ENCODE results near the gene ZBTB20. TPM values are rescaled to one million over a fixed set of nuclear protein-coding genes. Genes with fewer than 3 reads are reported as not detected.

ZBTB20 gene
- total and polyA plus RNA-seq, 2 of the 4 experiments (the other 2 are of a cell fraction): 0.75 to 14.7 TPM

DNA sequence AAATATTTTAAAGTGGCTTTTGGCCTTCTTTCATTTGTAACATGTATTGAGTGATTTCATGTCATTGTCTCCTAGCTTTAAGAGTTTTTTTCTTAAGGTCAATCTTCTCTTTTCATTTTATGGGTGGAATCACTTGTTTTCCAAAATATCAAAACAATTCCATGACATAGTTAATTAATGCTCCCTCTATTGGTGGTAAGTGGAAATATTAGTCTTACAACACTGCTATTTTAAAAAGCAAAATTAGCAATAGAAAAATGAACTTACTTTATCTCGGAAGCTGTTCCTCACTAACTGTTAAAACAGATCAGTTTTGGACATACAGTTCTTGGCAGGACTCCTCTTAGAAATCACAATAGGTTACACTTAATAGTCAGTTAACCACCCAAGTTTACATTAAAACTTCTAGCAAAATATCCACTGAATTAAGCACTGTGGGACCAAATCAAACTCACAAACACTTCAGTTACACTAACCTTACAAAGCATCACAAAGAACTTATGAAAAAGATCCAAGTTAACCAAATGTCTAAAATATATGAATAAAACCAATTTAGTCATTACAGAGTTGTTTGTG, 810.9 kb downstream of the ZBTB20 start:
- Histone ChIP-seq H3K9ac (ENCODE audit: low read depth, low read length) (no peak overlapping the region), H4K8ac (ENCODE audit: low read depth in 2 of 2, low read length in 2 of 2) (no peak overlapping the region), H3K79me1 (ENCODE audit: low read depth in 1 of 2, low read length in 2 of 2) (no peaks in the 10 kb centered on the region; a peak in 1 of 4 replicates), H3K27me3 (ENCODE audit: control insufficient read depth, insufficient read depth, low read length) (no peaks in the 10 kb centered on the region), H2AK5ac (ENCODE audit: low read depth, low read length) (no peak overlapping the region), H2BK15ac (ENCODE audit: low read depth, low read length) (no peak overlapping the region), H2AK9ac (replicated peaks; ENCODE audit: low read depth, low read length, poor library complexity) (no peak overlapping the region), H4K91ac (ENCODE audit: insufficient read depth, low read depth, low read length) (no peak overlapping the region), H2AFZ (replicated peaks; ENCODE audit: low read length, poor library complexity) (no peak overlapping the region), H3K14ac (replicated peaks; ENCODE audit: low read depth, low read length) (no peak overlapping the region), H2BK120ac (ENCODE audit: low read depth, low read length) (no peak overlapping the region), H3K9me1 (ENCODE audit: insufficient read depth, low read length) (no peaks in the 10 kb centered on the region), H4K20me1 (ENCODE audit: insufficient read depth, low read length) (no peaks in the 10 kb centered on the region), H2BK20ac (ENCODE audit: low read depth, low read length) (no peak overlapping the region), H2BK5ac (ENCODE audit: low read depth, low read length, poor library complexity, severe bottlenecking) (no peak overlapping the region), H3K4me1 (ENCODE audit: control insufficient read depth, insufficient read depth, low read length) (no peaks in the 10 kb centered on the region), H3K36me3 (ENCODE audit: control insufficient read depth, insufficient read depth, low read length) (peaks cover 16% of the 10 kb centered on the region), H4K5ac (ENCODE audit: low read depth, low read length) (no peak overlapping the region), H3K4ac (ENCODE audit: low read depth, low read length) (no peak overlapping the region), H3K18ac (ENCODE audit: low read depth, low read length) (no peak overlapping the region), H3K4me2 (ENCODE audit: low read depth, low read length) (no peak overlapping the region), H3K9me3 (ENCODE audit: control insufficient read depth, insufficient read depth, low read length) (no peaks in the 10 kb centered on the region), H3K56ac (ENCODE audit: extremely low read depth, insufficient read depth, low read length) (no peak overlapping the region), H3K23ac (ENCODE audit: low read depth, low read length) (no peak overlapping the region), H3K4me3 (ENCODE audit: insufficient read depth, low read depth, low read length) (no peak overlapping the region), H3K27ac (ENCODE audit: insufficient read depth, low read length) (no peak overlapping the region)
- intact Hi-C loops (cut with micrococcal nuclease) (loop anchor here (10.0 kb wide), 2 partner anchors 181 to 491 kb away; no protein-coding TSS in a partner anchor), in situ Hi-C loops (cut with MboI; ENCODE audit: low sequenced_read_pairs) (no loop called here), dilution Hi-C loops (cut with HindIII; ENCODE audit: low sequenced_read_pairs, unreplicated experiment) (no loop called here)
- WGBS, 2 experiments (ENCODE audit: extremely low coverage in 2 of 2, insufficient read length in 1 of 2): 60% methylated on average over 1 of the region's 1 CpG; no CpG with 5 or more reads in 1 of the 2 experiments
- TF ChIP-seq, protein P1, sequence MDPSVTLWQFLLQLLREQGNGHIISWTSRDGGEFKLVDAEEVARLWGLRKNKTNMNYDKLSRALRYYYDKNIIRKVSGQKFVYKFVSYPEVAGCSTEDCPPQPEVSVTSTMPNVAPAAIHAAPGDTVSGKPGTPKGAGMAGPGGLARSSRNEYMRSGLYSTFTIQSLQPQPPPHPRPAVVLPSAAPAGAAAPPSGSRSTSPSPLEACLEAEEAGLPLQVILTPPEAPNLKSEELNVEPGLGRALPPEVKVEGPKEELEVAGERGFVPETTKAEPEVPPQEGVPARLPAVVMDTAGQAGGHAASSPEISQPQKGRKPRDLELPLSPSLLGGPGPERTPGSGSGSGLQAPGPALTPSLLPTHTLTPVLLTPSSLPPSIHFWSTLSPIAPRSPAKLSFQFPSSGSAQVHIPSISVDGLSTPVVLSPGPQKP (IDR thresholded peaks at IDR 0.05; ENCODE audit: borderline replicate concordance, low read depth, low read length): no peak
- TF ChIP-seq SMC3 (IDR thresholded peaks at IDR 0.05; ENCODE audit: low read depth, low read length) (peak; percentile 27; the same call in 1 of the 2 replicates), RAD21 (IDR thresholded peaks at IDR 0.05; ENCODE audit: low read length) (peak; percentile 24), MAZ (IDR thresholded peaks at IDR 0.05; ENCODE audit: borderline replicate concordance, low read depth, low read length) (no peak), CHD1 (IDR thresholded peaks at IDR 0.05; ENCODE audit: low read depth, low read length) (no peak)
- TF ChIP-seq, protein P2, sequence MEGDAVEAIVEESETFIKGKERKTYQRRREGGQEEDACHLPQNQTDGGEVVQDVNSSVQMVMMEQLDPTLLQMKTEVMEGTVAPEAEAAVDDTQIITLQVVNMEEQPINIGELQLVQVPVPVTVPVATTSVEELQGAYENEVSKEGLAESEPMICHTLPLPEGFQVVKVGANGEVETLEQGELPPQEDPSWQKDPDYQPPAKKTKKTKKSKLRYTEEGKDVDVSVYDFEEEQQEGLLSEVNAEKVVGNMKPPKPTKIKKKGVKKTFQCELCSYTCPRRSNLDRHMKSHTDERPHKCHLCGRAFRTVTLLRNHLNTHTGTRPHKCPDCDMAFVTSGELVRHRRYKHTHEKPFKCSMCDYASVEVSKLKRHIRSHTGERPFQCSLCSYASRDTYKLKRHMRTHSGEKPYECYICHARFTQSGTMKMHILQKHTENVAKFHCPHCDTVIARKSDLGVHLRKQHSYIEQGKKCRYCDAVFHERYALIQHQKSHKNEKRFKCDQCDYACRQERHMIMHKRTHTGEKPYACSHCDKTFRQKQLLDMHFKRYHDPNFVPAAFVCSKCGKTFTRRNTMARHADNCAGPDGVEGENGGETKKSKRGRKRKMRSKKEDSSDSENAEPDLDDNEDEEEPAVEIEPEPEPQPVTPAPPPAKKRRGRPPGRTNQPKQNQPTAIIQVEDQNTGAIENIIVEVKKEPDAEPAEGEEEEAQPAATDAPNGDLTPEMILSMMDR (conservative IDR thresholded peaks at IDR 0.05; ENCODE audit: low read depth, low read length): peak; percentile 55
- no TSS peak for BruUV-seq (replicated peaks)
- POLR2A ChIA-PET (ENCODE audit: unreplicated experiment): no interaction called here
- CTCF ChIA-PET: interaction anchor here (0.6 to 1.5 kb wide), 2 partner anchors 12 to 478 kb away, joined by 4 to 5 read pairs; no protein-coding TSS in a partner anchor
- DNase-seq (peak; percentile 18), ATAC-seq (ENCODE audit: low read depth) (no peak)

All from IMR-90 (cell line).